ENCODE measurements around the gene KIF18B. TPM values are rescaled to one million over a fixed set of nuclear protein-coding genes. Genes with fewer than 3 reads are reported as not detected.
A peak's percentile ranks its signal among the peaks of the same experiment; 100 is the strongest.

Gene KIF18B
- total RNA-seq, 4 donors from 2014 or later: 0.30 to 0.66 TPM; not detected in 2

DNA sequence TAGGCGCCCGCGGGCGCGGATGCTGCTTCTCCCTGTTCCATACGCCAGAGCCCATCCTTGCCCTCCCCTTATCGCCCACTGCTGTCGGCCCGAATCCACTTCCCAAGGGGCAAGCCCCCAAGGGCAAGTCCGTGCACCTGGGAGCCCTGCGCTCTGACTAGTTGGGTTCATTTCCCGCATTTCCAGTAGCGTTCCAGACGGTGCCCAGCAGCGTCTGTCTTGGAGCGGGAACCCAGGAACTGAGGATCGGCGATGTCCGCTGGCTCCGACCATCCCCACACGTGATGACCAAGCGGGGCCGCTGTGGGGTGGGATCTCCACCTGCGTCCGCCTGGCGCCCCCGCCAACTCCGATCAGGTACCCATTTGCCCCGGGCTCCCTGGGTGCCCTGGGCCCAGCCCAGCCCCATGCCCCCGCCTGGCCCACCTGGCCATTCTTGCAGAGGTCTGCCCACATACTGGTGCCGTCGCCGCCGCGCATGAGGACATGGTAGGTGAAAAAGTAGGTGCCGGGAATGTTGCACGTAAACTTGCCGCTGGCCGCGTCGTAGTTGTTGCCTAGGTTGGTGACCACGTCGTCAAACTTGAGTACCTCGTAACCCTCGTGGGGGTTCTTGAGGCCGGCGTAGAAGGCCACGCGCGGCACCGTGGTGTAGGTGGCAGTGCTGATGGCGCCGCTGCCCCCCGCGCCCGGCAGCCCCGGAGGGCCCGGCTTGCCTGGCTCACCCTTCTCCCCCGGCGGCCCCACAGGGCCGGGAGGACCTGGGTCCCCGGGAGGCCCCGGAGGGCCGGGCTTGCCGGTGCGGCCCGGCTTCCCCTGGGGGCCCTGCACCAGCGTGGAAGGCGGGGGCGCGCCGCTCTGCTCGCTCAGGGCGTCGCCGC is 19.7 kb upstream of the KIF18B start:
- peaks cover 4 to 66% of the 10 kb centered on the region in 2 donors for H3K27me3 ChIP-seq
- H3K36me3 ChIP-seq: no peaks in the 10 kb centered on the region
- H3K27ac ChIP-seq: peak overlapping the region in 1 of 4 donors; percentile 31
- H3K4me3 ChIP-seq: peak overlapping the region; percentile 15 to 49 (median 20)
- no peaks in the 10 kb centered on the region for H3K9me3 ChIP-seq
- 4 to 8% methylated on average over 32 to 48 of the region's 76 CpGs for WGBS, 2 donors
- peaks cover 0 to 42% (median 22%) of the 10 kb centered on the region in 4 donors for H3K4me1 ChIP-seq
- DNase-seq (ENCODE audit: low spot score in 2 of 2): no peak
- TF ChIP-seq CTCF (IDR thresholded peaks at IDR 0.05) (no peak), POLR2A (IDR thresholded peaks at IDR 0.05) (no peak), EP300 (IDR thresholded peaks at IDR 0.05) (no peak)

DNA sequence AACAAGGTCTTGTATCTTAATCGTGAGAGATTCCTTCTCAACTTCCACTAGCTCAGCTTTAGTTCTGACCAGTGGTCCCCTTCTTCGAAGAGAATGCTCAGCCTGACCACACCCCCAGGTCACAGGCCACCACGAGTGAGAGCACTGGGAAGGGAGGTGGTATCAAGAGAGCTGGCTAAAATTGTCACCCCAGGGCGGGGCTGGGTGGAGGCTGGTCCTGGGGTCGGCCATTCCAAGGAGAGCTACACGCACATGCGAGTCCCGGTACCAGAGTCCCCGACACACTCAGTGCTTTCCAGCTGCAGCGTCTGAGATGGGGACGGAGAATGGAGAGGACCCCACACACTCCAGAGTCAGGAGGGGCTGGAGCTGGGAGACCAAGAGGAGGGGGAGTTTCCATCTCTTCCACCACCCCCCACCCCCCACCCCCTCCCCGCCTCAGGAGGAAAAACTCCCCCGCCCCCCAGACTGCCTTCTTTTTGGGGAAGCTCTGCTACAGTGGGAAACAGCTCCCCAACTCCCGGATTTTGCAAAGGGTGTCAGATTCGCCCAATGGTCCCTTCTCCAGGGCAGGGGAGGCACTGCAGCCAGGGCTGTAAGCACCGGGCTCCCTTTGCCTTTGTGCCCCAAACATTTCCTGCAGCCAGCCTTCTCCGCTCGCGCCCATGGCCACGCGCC is 18.9 kb upstream of the KIF18B start:
- Histone ChIP-seq H3K27ac (no peak overlapping the region), H3K27me3 (peaks cover 4 to 70% of the 10 kb centered on the region in 2 donors), H3K9me3 (no peaks in the 10 kb centered on the region), H3K4me3 (peak overlapping the region in 3 of 4 donors; percentile 15 to 49 (median 24)), H3K4me1 (peaks cover 0 to 42% (median 22%) of the 10 kb centered on the region in 4 donors), H3K36me3 (no peaks in the 10 kb centered on the region)
- DNase-seq (ENCODE audit: low spot score in 2 of 2): no peak
- WGBS, 2 donors: 13 to 22% methylated on average over 19 to 21 of the region's 21 CpGs
- no peak for TF ChIP-seq EP300 (IDR thresholded peaks at IDR 0.05)
- TF ChIP-seq POLR2A (IDR thresholded peaks at IDR 0.05): no peak
- TF ChIP-seq CTCF (IDR thresholded peaks at IDR 0.05): no peak

DNA sequence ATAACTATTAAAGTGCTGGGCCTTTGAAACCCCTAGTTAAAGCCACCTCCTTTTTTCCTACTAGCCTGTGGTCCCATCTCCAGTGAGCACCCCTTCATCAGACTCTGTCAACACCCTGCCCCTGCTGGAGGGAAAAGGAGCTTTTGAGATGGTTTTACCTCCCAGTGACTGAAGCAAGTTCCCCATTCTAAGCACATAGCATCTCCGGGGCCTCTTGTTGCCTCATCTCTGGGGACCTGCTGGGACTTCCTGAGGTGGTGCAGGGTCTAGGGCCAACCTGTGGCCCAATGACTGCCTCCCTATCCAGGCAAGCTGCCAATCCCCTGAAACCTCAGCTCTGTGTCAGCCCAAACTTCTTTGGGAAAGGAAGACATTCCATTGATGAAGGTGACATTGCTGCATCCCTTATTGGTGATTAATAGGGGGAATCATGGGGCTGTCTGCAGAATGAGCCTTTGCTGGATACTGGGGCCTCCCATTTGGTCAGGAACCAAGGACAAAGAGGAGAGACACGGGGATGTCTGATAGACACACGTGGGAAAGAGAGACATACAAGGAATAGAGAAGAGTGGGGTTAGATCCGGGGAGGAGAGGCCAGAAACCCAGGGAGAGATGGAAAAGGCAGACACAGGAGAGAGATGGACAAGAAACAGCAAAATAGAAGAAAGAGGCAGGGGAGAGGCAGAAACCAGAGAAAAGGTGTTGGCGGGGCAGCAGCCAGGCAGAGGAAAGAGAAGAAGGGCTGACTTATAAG is 18.1 kb upstream of the KIF18B start:
- Histone ChIP-seq H3K27me3 (peaks cover 4 to 73% of the 10 kb centered on the region in 2 donors), H3K9me3 (no peaks in the 10 kb centered on the region), H3K4me1 (peaks cover 0 to 45% (median 23%) of the 10 kb centered on the region in 4 donors), H3K4me3 (no peak overlapping the region), H3K27ac (no peak overlapping the region), H3K36me3 (no peaks in the 10 kb centered on the region)
- WGBS, 2 donors: 65 to 73% methylated on average over 5 of the region's 5 CpGs
- TF ChIP-seq POLR2A (IDR thresholded peaks at IDR 0.05) (no peak), CTCF (IDR thresholded peaks at IDR 0.05) (no peak)
- DNase-seq (ENCODE audit: low spot score in 2 of 2): no peak

DNA sequence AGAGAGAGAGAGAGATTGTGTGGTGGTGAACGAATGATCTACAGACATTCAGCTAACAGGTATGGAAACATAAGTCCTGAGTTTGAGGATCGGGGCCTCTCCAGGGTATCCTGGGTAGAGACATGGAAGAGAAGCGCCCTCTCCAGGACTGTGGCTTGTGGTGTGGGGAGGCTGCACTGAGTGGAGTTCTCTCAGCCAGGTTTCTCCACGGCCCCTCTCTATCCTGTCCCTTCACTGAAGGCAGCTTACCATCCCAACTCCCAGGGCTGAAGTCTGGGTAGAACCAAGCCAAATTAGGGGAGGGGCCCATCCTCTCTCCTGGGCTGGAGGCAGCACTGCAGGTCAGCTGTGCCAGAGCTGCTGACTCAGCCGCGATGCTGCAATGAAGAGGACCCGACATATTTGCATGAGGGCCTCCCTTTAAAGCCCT is 14.4 kb upstream of the KIF18B start:
- peaks cover 0 to 36% (median 15%) of the 10 kb centered on the region in 4 donors for H3K4me1 ChIP-seq
- peaks cover 2 to 71% of the 10 kb centered on the region in 2 donors for H3K27me3 ChIP-seq
- TF ChIP-seq EP300 (IDR thresholded peaks at IDR 0.05) (no peak), POLR2A (IDR thresholded peaks at IDR 0.05) (no peak), CTCF (IDR thresholded peaks at IDR 0.05) (no peak)
- DNase-seq (ENCODE audit: low spot score in 2 of 2): no peak
- no peaks in the 10 kb centered on the region for H3K36me3 ChIP-seq
- H3K27ac ChIP-seq: no peak overlapping the region
- no peak overlapping the region for H3K4me3 ChIP-seq
- WGBS, 2 donors: 60 to 81% methylated on average over 7 of the region's 7 CpGs
- H3K9me3 ChIP-seq: no peaks in the 10 kb centered on the region

Data from tibial nerve (tissue), 4 donors.